MCF 10A (cell line): ENCODE data around the gene TSC2. TPM values are rescaled to one million over a fixed set of nuclear protein-coding genes. Genes with fewer than 3 reads are reported as not detected.
A peak's percentile ranks its signal among the peaks of the same experiment; 100 is the strongest.
"Not testable (repeated sequence)": the region's sequence is repeated elsewhere in the genome, so short reads cannot be mapped to it uniquely, and the experiment has no call there.

ENCODE experiments used
- BruUV-seq: library from RNA; stranded (reverse); fragments of 400-500 nt; replicated peaks from 2 replicates; lab custom pipeline; 2021; lab: Mats Ljungman, UMichigan
- CTCF ChIA-PET: fragments of 300-600 bp; sonication (Branson Sonifier 250); formaldehyde crosslinking; extraction: SDS; loops from one replicate; lab custom pipeline; 2021; ENCODE audit warnings: antibody characterized with exemption, inconsistent platforms; lab: Yijun Ruan, JAX
- POLR2A ChIA-PET: fragments of 300-600, 350-650 bp; sonication (Branson Sonifier 250); formaldehyde crosslinking; extraction: SDS; loops from one replicate; lab custom pipeline; 2020; ENCODE audit warnings: antibody characterized with exemption, inconsistent platforms; lab: Yijun Ruan, JAX
- DNase-seq: peaks from one replicate; pipeline ENCODE4 v3.0.0-alpha.2; 2018; ENCODE audit not compliant: unreplicated experiment
- H3K27ac Mint-ChIP-seq: one replicate; pipeline ENCODE4 v1.8.0; 2022; ENCODE audit warnings: mild to moderate bottlenecking, low read depth, mixed read lengths; ENCODE audit not compliant: unreplicated experiment
- H3K27me3 Mint-ChIP-seq: one replicate; pipeline ENCODE4 v1.8.0; 2022; ENCODE audit warnings: mixed read lengths; ENCODE audit not compliant: insufficient read depth, unreplicated experiment
- H3K36me3 Mint-ChIP-seq: one replicate; pipeline ENCODE4 v1.8.0; 2022; ENCODE audit warnings: mild to moderate bottlenecking, moderate library complexity, mixed read lengths; ENCODE audit not compliant: insufficient read depth, unreplicated experiment
- H3K4me1 Mint-ChIP-seq: one replicate; pipeline ENCODE4 v1.8.0; 2022; ENCODE audit warnings: mixed read lengths; ENCODE audit not compliant: insufficient read depth, unreplicated experiment
- H3K4me3 Mint-ChIP-seq: one replicate; pipeline ENCODE4 v1.8.0; 2022; ENCODE audit warnings: mild to moderate bottlenecking, moderate library complexity, mixed read lengths; ENCODE audit not compliant: unreplicated experiment
- H3K9me3 Mint-ChIP-seq: one replicate; pipeline ENCODE4 v1.8.0; 2022; ENCODE audit warnings: mixed read lengths; ENCODE audit not compliant: unreplicated experiment
- intact Hi-C: fragments of 100-400 bp; cut with micrococcal nuclease; formaldehyde crosslinking; loops from 2 replicates; pipeline ENCODE4 v1.14.1; 2022
- microRNA-seq: library from miRNA; unstranded; fragments of <30 nt; microRNA quantifications from one replicate; pipeline ENCODE4 v1.2.0, GENCODE V29; 2022
- total RNA-seq: library from RNA; stranded (reverse); gene quantifications from 2 replicates; pipeline ENCODE4 v1.2.3, GENCODE V29; 2022

The TSC2 gene
- total RNA-seq, 1 experiment from 2014 or later: 99.8 TPM

GRCh38 chr16:2135071-2135470 is 87.3 kb downstream of the TSC2 start:
- POLR2A ChIA-PET, H3K4me1 Mint-ChIP-seq, intact Hi-C loops, BruUV-seq, CTCF ChIA-PET, DNase-seq, H3K36me3 Mint-ChIP-seq, H3K9me3 Mint-ChIP-seq, H3K27me3 Mint-ChIP-seq: not testable (repeated sequence)
- Mint-ChIP-seq H3K27ac (peak overlapping the region; percentile 87), H3K4me3 (peak overlapping the region; percentile 77)

DNA sequence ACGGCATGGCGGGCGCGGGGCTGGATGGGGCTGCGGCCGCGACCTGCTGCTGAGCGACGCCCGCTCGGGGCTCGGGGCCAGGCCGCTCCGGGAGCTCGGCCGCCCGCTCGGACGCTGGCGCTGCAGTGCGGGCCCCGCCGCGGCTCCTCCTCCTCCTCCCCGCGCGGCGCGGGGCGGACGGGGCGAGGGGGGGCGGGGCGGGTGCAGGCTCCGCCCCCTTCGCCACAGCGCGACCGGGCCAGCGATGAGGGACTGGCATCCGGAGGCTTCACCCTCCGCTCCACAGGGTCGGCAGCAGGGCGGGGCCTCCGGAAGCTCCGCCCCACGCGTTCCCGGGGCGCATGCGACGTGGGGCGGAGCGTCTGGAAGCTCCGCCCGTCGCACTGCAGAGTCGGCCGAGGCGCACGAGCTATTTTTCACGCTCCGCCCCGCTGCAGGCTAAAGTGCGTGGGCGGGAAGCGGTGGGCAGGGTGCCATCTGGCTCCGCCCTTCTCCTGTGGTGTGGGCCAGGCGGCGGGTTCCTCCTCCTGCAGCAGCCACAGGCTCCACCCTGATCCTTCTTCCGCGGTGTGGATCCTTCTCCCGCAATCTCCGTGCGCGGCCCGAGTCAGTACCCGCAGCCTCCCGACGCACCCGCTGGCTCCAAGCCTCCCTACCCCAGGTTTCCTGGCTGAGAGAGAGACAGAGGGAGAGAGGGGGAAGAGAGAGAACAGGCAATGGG is 88.1 kb downstream of the TSC2 start, which contains the start of gene PKD1:
TSS of gene PKD1 (minus strand) at position 129 of the 721 bp plus-strand sequence. CDS start 209 bp downstream, outside the sequence.
- H3K27me3 Mint-ChIP-seq, H3K9me3 Mint-ChIP-seq, intact Hi-C loops, H3K4me1 Mint-ChIP-seq, BruUV-seq, H3K36me3 Mint-ChIP-seq: not testable (repeated sequence)
- DNase-seq: peak; percentile 82
- ChIA-PET POLR2A (interaction anchor here (0.7 to 1.9 kb wide), 10 partner anchors 12 to 171 kb away, joined by 3 to 14 read pairs (median 4); partner anchors contain the start of genes RAB26, RPS2, TBL3 and TRAF7), CTCF (interaction anchor here (0.6 to 1.3 kb wide), 4 partner anchors 9 to 17 kb away, joined by 3 to 6 read pairs (median 4); no protein-coding TSS in a partner anchor)
- Mint-ChIP-seq H3K4me3 (peak within 1 kb of the TSS; percentile 87), H3K27ac (peak within 1 kb of the TSS; percentile 87)

Small RNAs within 50 kb of the gene (microRNA-seq; reads per million reads assigned to microRNA genes)
- gene MIR1225 (not detected), gene MIR3180-5 (not detected), gene MIR4516 (not detected), gene MIR6511B1 (not detected)

Other genes with a start within 250 kb of the TSC2 start
- gene HAGH, start 221.2 kb upstream of the TSC2 start, total RNA-seq: 44.5 and 69.8 TPM in 2 replicates
- gene FAHD1, start 220.8 kb upstream of the TSC2 start, total RNA-seq: 18.4 and 21.4 TPM in 2 replicates
- not detected in 2 replicates for gene MEIOB, start 175.8 kb upstream of the TSC2 start, total RNA-seq
- not detected in 2 replicates for gene HS3ST6, start 129.6 kb upstream of the TSC2 start, total RNA-seq
- 5.8 and 7.4 TPM in 2 replicates for gene MSRB1, start 104.8 kb upstream of the TSC2 start, total RNA-seq
- not detected in 2 replicates for gene RPL3L, start 93.3 kb upstream of the TSC2 start, total RNA-seq
- 202 TPM in 2 replicates for gene NDUFB10, start 88.4 kb upstream of the TSC2 start, total RNA-seq
- gene RPS2, start 83.2 kb upstream of the TSC2 start, total RNA-seq: 4,760 and 4,836 TPM in 2 replicates
- 0.39 TPM in 1 of 2 replicates, not detected in the other for gene RNF151, start 81.1 kb upstream of the TSC2 start, total RNA-seq
- gene TBL3, start 75.9 kb upstream of the TSC2 start, total RNA-seq: 25.8 and 26.8 TPM in 2 replicates
- 1.1 TPM in 1 of 2 replicates, not detected in the other for gene NOXO1, start 66.5 kb upstream of the TSC2 start, total RNA-seq
- 34.6 and 40.8 TPM in 2 replicates for gene GFER, start 63.8 kb upstream of the TSC2 start, total RNA-seq
- 0.68 and 1.1 TPM in 2 replicates for gene SYNGR3, start 58.0 kb upstream of the TSC2 start, total RNA-seq
- 177 and 252 TPM in 2 replicates for gene ZNF598, start 38.2 kb upstream of the TSC2 start, total RNA-seq
- 4.9 and 7.7 TPM in 2 replicates for gene NPW, start 28.2 kb upstream of the TSC2 start, total RNA-seq
- 8.5 and 14.5 TPM in 2 replicates for gene NHERF2, start 21.1 kb upstream of the TSC2 start, total RNA-seq
- gene NTHL1, start 151 bp upstream of the TSC2 start, total RNA-seq: 16.4 and 17.7 TPM in 2 replicates
- 159 and 187 TPM in 2 replicates for gene PKD1, start 87.9 kb downstream of the TSC2 start, total RNA-seq
- gene RAB26, start 100.6 kb downstream of the TSC2 start, total RNA-seq: 0.81 and 1.0 TPM in 2 replicates
- gene TRAF7, start 107.8 kb downstream of the TSC2 start, total RNA-seq: 87.4 and 98.6 TPM in 2 replicates
- 0.10 and 0.14 TPM in 2 replicates for gene CASKIN1, start 148.6 kb downstream of the TSC2 start, total RNA-seq
- 63.4 and 87.6 TPM in 2 replicates for gene MLST8, start 157.5 kb downstream of the TSC2 start, total RNA-seq
- gene BRICD5, start 162.9 kb downstream of the TSC2 start, total RNA-seq: 4.6 and 5.2 TPM in 2 replicates
- gene PGP, start 166.9 kb downstream of the TSC2 start, total RNA-seq: 11.3 and 12.0 TPM in 2 replicates
- gene E4F1, start 175.6 kb downstream of the TSC2 start, total RNA-seq: 26.2 and 28.4 TPM in 2 replicates
- 1.5 and 3.8 TPM in 2 replicates for gene DNASE1L2, start 188.5 kb downstream of the TSC2 start, total RNA-seq
- 115 and 154 TPM in 2 replicates for gene ECI1, start 203.6 kb downstream of the TSC2 start, total RNA-seq
- 245 and 247 TPM in 2 replicates for gene RNPS1, start 220.1 kb downstream of the TSC2 start, total RNA-seq